Stimulated activated CD8-positive, alpha-beta memory T cell treated with anti-CD3 and anti-CD28 coated beads, Interleukin-7, amount 100 ng/mL, for 1 hour (primary cell): ENCODE results near the gene INHBB.
A peak's percentile ranks its signal among the peaks of the same experiment; 100 is the strongest.

Experiments
- DNase-seq, 2 donors: peaks; one replicate each; pipeline ENCODE4 v3.0.0-alpha.2; 2020; ENCODE audit warnings: low read depth in 2 of 2

Gene INHBB

DNA sequence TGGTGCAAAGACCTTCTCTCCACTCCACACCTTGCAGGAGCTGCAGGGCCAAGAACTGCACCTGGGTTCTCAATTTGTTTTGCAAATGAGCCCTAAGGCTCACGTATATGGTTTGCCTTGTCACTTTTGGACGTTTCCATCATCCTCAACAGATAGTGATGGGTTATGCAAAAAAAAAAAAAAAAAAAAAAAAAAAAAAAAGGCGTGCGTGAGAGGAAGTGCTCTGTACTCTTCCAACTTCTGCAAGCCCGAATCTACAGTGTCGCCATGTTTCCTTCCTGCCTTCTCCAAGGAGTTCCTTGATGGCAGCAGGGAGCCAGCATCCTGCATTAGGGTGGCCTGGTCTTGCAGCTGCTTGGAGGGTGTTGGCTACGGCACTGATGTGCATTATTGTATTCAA lies 4.0 kb upstream of the INHBB start:
- DNase-seq: no peak

DNA sequence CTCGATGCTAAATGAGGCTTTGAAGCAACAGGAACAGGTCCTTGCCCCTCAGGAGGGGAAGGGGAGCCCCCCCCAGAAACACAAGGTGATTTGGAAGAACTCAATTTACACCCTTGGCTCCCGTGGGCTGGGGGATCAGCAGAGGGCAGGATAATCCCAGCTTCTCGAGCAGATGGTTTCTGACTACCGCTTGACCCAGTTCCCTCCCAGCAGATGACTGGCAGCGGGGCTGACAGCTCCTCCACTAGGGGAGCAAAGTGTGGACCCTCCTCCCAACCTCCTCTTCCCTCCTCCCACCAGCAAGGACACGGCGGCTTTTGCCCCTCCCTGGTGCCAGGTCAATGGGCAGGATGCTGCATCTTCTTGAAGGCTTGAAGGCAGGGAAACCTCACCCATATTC lies 3.5 kb upstream of the INHBB start:
- DNase-seq: no peak

DNA sequence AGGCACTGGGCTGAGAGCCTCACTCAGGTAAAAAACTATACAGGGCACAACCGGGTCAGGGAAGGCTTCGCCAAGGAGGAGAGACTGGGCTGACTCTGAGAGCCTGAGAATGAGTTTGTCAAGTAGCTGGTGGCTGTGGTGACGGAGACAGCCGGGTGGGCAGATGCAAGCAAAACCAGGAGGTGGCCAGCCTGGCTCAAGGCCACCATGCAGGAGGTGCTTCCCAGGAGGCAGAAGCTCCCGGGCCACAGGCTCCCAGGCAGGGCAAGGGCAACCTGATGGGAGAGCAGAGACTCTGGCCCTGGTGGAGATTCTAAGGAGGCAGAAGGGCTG lies 2.9 kb upstream of the INHBB start:
- DNase-seq: no peak

DNA sequence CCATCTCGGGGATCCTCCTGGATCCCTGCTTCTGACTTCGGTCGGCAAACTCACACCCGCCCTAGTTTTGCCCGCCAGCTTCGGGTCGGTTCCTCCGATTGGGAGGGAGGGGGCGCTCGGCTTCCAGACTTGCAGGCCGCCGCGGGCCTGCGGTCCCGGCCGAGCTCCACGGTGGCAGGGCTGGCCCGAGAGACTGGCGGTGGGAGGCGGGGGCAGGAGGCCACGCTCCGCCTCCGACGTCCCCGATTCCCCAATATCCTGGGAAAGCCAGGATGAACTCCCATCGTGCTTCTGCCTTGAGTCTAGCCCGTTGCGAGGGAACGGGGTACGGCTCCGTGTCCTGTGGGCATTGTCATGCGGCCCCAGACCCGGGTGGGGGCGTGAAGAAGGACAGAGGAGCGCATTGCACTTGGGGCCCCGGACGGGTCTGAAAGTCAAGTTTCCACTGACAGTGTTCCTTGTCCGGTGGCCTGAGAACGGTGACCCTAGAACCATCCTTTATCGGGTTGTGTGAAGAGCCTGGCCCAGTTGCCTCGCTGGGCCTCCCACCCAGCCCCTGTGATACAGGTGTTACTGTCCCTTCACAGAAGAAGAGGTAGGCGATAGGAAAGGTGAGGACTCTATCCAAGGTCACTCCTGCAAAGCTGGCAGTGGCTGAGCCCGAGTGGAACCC lies 2.4 kb upstream of the INHBB start:
- DNase-seq: peak in 1 of 2 donors; percentile 29

DNA sequence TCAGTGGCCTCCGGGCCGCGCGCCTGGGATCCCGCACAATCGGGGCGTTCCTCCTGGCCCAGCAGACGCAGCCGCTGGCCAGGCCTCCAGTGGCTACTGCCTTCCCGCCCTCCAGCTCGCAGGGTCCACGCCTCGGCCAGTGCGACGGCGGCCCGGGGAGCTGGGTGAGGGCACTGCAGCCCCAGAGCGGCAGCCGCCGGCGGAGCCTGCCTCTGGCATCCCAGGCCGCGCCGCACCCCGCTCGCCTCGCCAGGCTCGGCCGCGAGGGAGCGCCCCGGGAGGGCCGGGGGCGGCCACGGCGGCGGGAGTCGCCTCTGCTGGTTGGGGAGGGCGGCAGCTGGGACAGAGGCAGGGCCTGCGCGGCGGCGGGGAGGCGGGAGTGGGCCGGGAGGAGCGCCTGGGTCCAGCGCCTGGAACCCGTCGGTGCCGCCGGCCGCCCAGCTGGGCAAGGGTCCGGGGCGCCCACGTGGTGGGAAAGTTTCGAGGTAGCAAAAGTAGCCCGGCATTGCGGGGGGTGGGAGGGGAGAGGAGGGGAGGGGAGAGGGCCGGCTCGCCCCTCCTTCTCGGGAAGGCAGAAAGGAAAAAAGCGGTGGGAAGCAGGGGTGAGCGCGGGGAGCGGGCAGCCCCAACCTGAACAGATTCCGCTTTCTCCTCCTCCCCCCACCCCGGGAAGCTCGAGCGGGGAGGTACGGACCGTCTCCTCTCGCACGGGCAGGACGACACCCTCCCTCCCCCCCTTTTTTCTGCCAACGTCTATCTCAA lies 1.5 kb upstream of the INHBB start:
- no peak for DNase-seq

DNA sequence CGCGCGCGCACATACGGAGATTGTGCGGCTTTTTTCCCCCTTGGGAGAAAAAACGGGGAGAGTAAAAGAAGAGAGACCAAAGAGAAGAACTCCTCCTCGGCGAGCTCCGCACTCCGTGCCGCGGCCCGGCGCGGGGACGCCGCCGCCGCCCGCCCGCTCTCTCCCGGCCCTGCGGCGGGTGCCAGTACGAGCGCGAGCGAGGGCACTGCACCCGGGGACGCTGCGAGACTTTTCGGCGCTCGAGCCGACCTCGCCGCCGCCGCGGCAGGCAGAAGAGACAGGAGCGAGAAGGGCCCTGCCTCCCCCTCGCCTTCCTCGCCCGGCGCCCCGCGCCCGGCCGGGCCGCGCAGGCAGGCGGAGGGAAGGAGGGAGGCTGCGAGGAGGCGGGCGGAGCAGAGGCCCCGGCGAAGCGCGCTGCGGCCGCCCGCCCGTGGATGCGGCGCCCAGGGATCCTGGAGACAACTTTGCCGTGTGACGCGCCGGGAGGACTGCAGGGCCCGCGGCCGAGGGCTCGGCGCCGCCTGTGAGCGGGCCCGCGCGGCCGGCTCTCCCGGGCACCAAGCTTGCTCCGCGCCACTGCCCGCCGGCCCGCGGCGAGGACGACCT lies 857 bp upstream of the INHBB start:
- no peak for DNase-seq

DNA sequence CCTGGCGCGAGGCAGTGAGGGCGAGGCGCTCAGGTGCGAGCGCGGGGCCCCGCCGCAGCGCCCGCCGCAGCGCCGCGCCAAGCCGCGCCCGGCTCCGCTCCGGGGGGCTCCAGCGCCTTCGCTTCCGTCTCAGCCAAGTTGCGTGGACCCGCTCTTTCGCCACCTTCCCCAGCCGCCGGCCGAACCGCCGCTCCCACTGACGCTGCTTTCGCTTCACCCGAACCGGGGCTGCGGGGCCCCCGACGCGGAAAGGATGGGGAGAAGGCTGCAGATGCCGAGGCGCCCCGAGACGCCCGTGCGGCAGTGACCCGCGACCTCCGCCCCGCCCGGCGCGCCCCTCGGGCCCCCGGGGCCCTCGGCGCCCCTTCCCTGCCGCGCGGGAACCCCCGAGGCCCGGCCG lies 328 bp upstream of the INHBB start:
- no peak for DNase-seq

DNA sequence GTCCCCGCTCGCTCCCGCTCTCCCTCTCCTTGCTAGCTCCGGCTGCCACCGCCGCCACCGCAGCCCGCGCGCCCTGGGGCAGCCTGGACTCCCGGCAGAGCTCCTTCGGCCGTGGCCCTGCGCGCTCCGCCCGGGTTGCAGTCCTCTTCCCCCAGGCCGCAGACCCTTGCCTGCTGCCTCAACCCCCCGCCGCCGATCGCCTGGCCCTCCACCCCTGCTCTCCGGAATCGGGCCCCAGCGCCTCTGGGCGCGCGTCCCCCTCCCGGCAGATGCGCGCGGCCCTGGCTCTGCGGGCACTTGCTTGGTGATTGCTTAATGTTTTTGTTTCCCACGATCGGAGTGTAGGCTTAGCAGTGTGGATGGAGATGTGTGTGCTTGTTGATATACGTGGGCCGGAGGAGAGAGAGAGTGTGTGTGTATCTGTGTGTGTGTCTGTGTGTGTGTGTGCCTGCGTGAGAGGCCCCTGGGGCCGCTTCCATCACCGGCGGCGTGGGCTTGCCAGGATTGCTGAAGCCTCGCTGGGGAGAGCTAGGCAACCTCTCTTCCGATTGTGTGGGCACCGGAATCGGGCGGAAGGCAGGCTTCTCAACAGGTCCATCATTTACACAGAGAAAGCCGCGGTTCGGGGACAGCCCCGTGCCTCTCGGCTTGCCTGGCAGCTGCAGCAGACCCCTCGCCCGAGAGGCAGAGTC lies 877 bp downstream of the INHBB start:
- no peak for DNase-seq

DNA sequence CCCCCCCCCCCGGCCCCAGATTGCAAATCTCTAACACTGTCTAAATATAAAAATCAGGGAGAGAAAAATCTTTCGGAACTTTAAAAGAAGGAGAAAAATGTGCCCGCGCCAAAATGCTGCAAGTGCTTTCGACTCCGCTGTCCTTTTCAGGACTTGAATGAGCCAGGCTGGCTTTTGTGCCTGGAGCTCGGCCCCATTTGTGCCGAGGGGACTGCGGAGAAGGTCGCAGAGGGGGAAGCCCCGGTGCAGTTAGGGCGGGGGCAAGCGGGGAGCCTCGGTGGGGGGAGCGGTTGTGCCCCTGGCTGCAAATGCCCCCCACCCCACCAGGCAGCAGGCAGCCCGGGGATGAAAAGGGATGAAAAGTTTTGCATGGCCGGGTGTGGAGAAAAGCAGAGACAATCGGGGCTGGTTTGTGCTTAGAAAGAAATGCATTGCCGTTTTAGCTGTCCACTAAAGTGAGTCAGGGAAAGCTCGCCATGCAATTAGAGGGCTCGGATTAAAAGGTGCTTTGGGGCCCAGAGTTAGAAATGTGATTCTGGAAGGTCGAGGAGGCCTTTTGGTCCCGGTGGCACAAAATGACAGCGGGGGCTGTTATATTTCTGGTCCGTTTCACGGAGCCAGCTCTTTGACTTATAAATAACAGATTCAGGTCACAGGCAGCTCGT lies 1.6 kb downstream of the INHBB start:
- DNase-seq: no peak

DNA sequence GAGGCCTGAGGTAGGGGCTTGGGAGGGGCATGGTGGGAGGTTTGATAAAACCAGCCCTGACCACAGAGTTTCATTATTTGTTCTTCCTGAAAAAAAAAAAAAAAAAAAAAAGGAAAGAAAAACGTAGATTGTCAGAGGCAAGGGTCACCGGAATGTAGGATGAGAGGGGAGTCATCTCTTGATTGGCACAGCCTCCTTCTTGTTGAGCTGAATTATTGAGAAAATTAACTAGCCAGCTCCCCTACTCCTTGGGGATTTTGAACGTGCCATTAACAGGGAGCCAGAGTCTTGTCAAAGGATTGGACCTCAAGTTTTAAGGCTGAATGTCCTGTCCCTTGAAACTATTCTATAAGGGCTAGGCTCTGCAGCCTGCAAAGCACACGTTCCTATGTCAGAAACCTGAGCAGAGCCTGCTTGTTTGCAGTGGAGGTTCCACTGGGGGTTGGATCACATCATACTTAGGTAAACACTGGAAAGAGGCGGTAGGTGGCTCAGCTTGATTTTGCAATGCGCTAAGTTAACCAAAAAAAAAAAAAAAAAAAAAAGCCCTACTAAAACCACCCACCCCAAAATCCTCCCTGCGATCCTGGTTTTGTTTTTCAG lies 2.3 kb downstream of the INHBB start:
- no peak for DNase-seq

DNA sequence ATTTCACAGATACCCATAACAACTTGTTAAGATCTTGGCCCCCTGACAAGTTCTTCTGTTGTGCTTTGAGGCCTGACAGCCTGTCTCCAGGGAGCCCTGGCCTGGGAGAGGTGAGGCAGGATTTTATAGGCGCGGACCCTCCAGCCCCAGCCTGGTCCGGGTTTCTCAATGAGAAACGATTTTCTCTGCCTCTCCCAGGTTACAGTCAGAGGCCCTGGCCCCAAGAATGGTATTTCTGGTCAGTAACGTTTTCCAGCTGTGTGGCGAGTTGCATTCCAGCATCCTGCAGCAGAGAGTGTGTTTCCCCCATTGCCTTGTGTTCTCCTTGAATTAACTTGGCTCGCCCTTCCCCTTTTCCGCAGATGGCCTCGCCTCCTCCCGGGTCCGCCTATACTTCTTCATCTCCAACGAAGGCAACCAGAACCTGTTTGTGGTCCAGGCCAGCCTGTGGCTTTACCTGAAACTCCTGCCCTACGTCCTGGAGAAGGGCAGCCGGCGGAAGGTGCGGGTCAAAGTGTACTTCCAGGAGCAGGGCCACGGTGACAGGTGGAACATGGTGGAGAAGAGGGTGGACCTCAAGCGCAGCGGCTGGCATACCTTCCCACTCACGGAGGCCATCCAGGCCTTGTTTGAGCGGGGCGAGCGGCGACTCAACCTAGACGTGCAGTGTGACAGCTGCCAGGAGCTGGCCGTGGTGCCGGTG lies 3.0 kb downstream of the INHBB start:
- DNase-seq: no peak

DNA sequence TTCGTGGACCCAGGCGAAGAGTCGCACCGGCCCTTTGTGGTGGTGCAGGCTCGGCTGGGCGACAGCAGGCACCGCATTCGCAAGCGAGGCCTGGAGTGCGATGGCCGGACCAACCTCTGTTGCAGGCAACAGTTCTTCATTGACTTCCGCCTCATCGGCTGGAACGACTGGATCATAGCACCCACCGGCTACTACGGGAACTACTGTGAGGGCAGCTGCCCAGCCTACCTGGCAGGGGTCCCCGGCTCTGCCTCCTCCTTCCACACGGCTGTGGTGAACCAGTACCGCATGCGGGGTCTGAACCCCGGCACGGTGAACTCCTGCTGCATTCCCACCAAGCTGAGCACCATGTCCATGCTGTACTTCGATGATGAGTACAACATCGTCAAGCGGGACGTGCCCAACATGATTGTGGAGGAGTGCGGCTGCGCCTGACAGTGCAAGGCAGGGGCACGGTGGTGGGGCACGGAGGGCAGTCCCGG lies 3.5 kb downstream of the INHBB start:
- DNase-seq: no peak

DNA sequence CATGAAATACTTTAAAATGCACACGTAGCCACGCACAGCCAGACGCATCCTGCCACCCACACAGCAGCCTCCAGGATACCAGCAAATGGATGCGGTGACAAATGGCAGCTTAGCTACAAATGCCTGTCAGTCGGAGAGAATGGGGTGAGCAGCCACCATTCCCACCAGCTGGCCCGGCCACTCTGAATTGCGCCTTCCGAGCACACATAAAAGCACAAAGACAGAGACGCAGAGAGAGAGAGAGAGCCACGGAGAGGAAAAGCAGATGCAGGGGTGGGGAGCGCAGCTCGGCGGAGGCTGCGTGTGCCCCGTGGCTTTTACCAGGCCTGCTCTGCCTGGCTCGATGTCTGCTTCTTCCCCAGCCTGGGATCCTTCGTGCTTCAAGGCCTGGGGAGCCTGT lies 4.1 kb downstream of the INHBB start:
- no peak for DNase-seq

DNA sequence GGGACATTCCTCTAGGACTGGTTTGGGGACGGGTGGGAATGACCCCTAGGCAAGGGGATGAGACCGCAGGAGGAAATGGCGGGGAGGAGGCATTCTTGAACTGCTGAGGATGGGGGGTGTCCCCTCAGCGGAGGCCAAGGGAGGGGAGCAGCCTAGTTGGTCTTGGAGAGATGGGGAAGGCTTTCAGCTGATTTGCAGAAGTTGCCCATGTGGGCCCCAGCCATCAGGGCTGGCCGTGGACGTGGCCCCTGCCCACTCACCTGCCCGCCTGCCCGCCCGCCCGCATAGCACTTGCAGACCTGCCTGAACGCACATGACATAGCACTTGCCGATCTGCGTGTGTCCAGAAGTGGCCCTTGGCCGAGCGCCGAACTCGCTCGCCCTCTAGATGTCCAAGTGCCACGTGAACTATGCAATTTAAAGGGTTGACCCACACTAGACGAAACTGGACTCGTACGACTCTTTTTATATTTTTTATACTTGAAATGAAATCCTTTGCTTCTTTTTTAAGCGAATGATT lies 4.9 kb downstream of the INHBB start:
- no peak for DNase-seq

DNA sequence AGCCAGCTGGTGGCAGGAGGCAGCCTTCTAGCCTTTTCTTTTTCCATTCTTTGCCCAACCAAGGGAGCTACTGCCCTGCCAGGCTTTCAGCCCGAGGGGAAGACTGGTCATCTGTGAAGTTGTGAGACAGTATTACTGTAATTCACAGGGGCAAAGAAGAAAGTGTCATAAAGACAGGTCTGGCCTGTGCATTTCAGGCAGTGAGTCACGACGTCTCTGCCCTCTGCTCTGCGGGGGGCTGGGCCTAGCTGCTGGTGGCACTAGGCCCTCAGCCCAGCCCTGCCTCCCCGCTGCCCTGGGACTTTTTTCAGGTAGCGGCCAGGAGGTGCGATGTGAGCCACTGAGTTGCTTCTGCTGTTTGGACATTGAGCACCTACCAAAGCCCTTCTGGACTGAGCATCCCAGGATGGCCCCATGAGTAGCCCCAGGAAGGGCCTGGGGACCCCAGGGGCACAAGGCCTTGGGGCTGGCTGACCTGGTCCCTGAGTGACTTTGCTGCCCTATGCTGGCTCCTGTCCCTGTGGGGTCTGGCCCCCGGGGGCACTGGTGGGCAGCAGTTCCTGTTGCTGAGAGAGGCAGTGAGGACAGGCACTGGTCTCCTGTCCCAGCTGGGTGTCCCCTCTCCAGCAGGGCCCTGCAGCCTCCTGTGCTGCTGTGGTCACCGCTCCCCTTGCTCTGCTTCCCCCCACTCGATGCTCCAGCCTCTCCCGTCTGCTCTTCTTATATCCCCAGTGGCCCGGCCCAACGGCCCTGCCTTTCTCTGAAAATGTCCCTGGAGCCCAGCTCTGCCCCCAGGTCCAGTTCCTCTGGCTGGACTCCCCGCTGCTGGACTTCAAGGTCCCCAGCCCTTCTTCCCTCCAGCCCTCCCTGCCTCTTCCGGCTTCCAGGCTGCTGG lies 7.0 kb downstream of the INHBB start:
- DNase-seq: no peak

DNA sequence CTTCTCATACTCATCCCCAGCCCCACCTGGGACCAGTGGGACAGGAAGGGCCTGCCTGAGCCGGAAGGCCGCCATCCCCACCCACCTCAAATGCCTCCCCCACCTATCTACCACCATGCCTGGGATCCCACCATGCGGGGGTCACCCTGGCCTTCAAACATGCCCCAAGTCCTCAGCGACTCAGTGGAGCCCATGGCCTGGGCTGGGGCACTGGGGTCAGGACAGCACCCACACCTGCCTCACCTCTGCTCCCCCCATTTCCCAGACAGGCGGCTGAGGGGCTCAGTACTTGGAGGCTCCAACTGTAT lies 7.6 kb downstream of the INHBB start:
- DNase-seq: no peak

DNA sequence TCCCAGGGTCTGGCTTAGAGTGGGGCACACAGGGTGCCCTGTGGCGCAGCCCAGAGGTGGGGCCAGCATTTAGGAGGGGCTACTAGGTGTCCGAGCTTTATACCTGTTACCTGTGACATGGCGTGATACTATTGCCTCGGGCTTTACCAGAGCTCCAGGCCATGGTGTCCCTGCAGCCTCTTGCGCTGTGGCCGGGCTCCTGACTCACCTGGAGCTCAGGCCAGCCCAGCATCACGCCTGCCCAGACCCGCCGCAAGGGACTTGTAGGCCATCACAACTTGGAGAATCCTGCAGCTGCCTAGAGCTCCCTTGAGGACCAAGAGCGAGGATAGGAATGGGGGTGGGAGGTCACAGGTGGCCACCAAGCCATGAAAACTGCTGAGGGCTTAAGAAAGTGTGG lies 8.0 kb downstream of the INHBB start:
- no peak for DNase-seq

DNA sequence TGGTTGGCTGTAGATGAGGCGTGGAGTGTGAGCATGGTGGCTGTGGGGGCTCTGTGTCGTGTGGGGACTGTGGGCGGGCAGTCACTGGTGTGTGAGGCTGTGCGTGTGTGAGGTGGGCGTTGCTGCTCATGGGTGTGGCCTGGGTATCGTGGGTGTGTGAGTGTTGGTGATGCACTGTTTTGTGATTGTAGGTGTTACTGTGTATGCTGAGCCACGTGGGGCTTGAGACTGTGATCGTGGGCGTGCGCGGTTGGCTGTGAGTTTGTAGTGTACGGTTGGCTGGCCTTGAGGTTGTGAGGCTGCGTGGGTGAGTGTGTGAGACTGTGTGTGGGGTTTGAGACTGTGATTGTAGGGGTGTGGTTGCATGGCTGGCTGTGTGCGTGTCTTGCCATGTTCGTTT lies 8.5 kb downstream of the INHBB start:
- DNase-seq: no peak

DNA sequence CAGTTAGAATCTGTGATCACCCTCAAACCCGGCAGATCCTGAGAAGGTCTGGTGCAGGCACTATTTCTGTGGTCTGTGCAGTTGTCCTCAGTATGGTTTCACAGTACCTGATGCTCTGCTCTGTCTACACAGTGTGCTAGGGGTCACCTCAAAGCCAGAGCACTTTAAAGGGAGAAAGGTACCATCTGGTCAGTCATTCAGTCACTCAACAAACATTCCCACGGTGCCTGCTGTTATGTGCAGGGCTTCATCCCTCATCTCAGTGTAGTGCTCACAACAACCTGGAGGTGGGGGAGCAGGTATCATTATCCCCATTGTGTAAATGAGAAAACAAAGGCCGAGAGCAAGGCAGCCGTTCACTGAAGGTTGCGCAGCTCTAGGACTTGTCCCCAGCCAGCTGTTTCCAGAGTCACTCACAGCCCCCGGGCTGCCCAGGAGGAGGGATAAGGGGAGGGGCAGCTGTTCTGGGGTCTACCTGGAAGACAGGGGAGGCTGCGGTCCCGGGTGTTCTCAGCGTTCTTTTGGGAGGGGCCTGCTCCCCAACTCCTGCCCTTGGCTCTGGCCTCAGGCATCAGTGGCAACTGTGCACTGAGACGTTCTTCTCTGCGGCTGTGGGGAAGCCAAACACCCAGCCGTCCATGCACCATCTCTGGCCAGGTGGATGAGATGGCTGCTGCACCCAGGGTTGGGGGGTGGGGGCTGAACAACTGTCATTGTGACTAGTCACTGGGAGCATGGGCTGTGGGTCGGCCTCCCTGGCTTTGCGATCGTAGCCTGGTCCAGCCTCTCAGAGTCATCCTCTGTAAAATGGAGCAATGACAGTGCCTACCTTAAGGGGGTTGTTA lies 9.2 kb downstream of the INHBB start:
- DNase-seq: no peak
